ENCODE results near the gene KLC4.

DNA sequence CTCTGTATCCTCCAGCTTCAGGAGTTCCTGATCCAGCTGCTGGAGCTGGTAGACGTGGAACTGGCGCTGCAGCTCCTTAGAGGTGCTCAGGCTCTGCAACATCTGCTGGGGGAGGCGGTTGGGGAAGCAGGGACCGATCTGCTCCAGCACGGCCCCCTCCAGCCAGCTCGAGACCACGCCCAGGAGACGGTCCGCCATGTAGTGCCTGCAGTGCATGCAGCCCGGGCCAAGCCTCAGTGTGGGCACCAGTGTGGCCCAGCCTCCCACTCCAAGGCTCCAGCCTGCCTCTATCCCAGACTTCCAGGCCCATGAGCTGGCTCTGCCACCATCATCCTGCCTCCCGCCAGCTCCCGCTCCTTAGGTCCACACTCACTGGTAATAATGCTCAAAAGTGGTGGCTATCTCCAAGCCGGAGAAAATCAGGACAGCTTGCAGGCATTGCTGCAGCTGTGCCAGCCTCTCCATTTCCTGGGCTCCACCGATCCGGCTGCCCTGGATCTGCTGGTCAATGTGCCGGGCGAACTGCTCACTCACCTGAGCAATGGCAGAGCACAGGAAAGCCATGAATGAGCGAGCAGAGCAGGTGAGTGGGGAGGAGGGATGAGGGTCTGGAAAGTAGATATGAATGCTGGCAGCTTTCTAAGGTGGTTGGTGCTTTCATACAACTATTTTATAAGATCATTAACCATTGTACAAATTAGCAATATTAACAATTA, 18.7 kb upstream of the KLC4 start:
- TF ChIP-seq, protein P1, sequence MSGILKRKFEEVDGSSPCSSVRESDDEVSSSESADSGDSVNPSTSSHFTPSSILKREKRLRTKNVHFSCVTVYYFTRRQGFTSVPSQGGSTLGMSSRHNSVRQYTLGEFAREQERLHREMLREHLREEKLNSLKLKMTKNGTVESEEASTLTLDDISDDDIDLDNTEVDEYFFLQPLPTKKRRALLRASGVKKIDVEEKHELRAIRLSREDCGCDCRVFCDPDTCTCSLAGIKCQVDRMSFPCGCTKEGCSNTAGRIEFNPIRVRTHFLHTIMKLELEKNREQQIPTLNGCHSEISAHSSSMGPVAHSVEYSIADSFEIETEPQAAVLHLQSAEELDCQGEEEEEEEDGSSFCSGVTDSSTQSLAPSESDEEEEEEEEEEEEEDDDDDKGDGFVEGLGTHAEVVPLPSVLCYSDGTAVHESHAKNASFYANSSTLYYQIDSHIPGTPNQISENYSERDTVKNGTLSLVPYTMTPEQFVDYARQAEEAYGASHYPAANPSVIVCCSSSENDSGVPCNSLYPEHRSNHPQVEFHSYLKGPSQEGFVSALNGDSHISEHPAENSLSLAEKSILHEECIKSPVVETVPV (CRISPR knock-in tag; IDR thresholded peaks at IDR 0.05): no peak
- TF ChIP-seq RARB (CRISPR knock-in tag; IDR thresholded peaks at IDR 0.05) (no peak), PPARA (CRISPR knock-in tag; IDR thresholded peaks at IDR 0.05; ENCODE audit: borderline replicate concordance) (no peak), OSR1 (CRISPR knock-in tag; IDR thresholded peaks at IDR 0.05) (no peak), TCF4 (CRISPR knock-in tag; IDR thresholded peaks at IDR 0.05; ENCODE audit: borderline replicate concordance) (no peak)
